GM19452 (cell line): ENCODE results near the gene TLCD4.
A peak's percentile ranks its signal among the peaks of the same experiment; 100 is the strongest.
"Not testable (repeated sequence)": the region's sequence is repeated elsewhere in the genome, so short reads cannot be mapped to it uniquely, and the experiment has no call there.

Source experiments
- ATAC-seq: cut with Tn5 transposase; IDR thresholded peaks from one replicate; pipeline ENCODE4 v1.9.1; 2021; ENCODE audit not compliant: unreplicated experiment

Gene TLCD4

DNA sequence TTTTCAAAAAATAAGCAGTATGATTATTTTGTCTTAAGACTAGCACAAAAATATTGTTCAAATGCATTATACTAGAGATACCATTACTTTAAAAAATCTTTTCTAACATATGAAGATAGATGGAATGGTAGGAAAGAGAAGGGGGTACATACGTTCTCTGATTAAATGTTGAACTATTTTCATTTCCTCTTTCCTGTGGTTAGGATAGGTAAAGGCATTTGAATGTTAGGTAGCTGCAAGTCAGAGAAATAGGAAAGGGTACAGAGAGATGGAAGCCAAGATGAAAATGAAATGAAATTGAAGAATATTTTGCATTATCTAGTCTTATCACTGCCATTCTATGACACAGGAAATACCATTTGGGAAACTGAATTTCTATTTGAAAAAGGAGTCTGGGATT, 28.3 kb downstream of the TLCD4 start:
- ATAC-seq: no peak

DNA sequence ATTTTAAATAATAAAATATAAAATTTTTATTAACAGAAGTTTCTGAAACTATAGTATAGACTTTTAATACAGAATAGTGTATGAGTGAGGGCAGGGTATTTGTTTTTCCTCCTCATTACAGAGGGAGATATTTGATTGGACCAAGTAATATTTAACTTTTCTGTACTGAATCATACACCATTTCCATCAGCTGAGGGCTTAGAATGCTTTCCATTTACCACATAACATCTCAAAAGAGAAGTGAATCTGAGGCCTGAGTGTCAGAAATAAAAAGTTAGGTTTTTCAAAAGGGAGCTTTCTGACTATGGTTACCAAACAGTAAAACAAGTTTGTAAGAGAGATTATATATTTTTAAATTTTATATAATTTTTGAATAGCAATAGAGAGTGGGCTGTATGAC, 29.5 kb downstream of the TLCD4 start:
- peak; percentile 56 for ATAC-seq

- no peak for ATAC-seq
These were observed 36.9 kb downstream of the TLCD4 start for GRCh38 chr1:95154096-95154495.

GRCh38 chr1:95165569-95165968, 48.4 kb downstream of the TLCD4 start:
- ATAC-seq: not testable (repeated sequence)
